Coronary artery (tissue), 2 donors: ENCODE measurements around the gene CD99.

Source experiments
- DNase-seq: peaks from one replicate; pipeline ENCODE4 v3.0.0-alpha.2; 2017; ENCODE audit warnings: low spot score
- H3K27ac ChIP-seq, 2 donors: fragments of 200-600 bp; sonication (generic); one replicate each; pipeline ENCODE4 v1.5.1; 2016 to 2019
- H3K4me3 ChIP-seq: fragments of 200-600 bp; sonication (generic); 2 replicates; pipeline ENCODE4 v1.5.1; 2016; ENCODE audit warnings: mild to moderate bottlenecking, moderate library complexity
- CTCF ChIP-seq: fragments of 200-600 bp; sonication (generic); IDR thresholded peaks from one replicate; pipeline ENCODE4 v1.5.1; 2019; ENCODE audit warnings: antibody characterized with exemption

Gene CD99

DNA sequence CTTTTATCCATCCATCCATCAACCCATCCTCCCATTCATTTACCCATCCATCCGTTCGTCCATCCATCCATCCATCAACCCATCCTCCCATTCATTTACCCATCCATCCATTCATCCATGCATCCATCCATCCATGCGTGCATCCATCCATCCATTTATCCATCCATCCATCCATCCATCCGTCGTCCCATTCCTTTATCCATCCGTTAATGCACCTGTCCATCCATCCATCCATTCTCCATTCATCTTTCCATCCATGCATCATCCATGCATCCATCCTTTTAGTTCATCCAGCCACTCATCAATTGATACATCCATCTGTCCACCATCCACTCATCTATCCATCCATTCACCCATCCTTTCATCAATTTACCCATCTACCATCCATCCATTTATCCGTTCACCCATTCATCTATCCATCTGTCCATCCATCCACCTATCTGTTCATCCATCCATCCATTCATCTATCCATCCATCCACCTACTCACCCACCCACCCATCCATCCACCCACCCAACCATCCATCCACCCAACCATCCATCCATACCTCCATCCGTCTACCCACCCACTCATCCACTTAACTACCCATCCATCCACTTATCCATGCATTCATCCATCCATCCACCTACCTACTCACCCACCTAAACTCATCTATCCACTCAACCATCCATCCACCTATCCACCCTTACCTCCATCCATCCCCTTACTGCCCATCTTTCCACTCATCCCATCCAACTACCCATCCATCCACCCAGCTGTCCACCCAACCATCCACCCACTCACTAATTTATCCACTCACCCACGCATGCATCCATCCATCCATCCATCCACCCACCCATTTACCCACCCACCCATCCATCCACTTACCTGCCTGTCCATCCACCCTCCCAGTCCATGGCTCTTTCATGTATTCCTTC lies 9.6 kb downstream of the CD99 start:
- no peak for TF ChIP-seq CTCF
- no peak overlapping the region for H3K4me3 ChIP-seq
- DNase-seq, result no peak
- no peak overlapping the region for H3K27ac ChIP-seq

- no peak for DNase-seq
- TF ChIP-seq CTCF, result no peak
- Histone ChIP-seq H3K27ac (no peak overlapping the region), H3K4me3 (no peak overlapping the region)
Observed at GRCh38 chrX:2701600-2701999, 10.5 kb downstream of the CD99 start.

DNA sequence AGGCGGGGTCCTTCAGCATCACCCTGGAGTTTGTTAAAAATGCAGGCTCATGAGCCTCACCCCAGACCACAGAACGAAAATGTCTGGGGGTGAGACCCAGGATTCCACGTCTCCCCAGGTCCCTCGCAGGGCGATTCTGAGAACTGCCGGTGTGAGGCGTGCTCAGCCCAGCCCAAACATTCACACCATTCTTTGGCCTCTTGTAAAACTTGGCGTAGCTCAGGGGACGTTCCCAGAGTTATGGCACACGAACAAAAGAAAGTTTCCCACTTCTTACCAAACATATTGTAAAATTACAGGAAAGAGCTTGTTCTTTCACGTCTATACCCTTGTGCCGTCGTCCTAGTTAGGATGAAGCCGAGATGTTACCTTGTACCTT lies 12.9 kb downstream of the CD99 start:
- Histone ChIP-seq H3K4me3 (peak overlapping the region; percentile 3), H3K27ac (peak overlapping the region in 1 of 2 donors; percentile 1)
- TF ChIP-seq CTCF, result no peak
- DNase-seq, result no peak

DNA sequence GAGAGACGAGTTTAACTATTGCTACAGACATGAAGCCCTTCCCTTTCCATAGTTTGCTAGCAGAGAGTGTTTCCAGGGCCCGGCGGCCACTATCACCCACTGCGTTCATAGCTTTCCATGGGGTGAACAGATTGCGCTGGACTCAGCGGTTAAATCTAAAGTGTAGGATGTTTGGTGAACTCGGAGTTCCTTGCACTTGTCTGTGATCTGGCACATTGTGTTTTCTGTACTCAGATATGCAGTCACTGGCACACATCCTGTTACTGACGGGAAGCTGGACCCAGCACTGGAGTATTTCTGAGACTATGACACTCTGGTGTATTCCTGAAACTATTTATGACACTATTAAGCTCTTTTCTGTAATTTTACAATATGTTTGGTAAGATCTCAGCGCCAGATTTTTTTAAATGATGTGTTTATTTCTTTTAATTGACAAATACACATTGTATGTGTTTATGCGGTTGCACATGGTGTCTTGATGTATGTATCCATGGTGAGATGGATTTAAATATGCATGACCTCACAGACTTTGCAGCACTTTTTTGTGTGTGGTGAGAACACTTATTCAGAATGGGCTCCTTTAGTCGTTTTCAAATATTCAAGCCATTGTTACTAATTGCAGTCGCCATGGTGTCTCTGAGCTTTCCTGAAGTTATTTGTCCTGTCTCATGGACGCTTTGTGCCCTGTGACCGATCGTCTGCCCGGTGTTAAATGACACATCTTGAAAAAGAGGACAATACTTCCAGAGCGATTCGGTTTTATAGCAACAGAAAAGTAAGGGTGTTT lies 14.1 kb downstream of the CD99 start:
- Histone ChIP-seq H3K27ac (peak overlapping the region in 1 of 2 donors; percentile 45), H3K4me3 (peak overlapping the region; percentile 32)
- DNase-seq, result no peak

GRCh38 chrX:2707334-2707760 lies 16.3 kb downstream of the CD99 start:
- Histone ChIP-seq H3K27ac (peak overlapping the region in 1 of 2 donors; percentile 17), H3K4me3 (peak overlapping the region; percentile 34)
- no peak for DNase-seq
- TF ChIP-seq CTCF, result no peak

More for the DNA sequence above, 14.1 kb downstream of the CD99 start:
- TF ChIP-seq CTCF, result no peak

GRCh38 chrX:2708021-2708420 lies 16.9 kb downstream of the CD99 start:
- TF ChIP-seq CTCF, result no peak
- no peak overlapping the region for H3K4me3 ChIP-seq
- H3K27ac ChIP-seq, result peak overlapping the region in 1 of 2 donors; percentile 17
- DNase-seq, result no peak
